ENCODE measurements around the gene TSR1.

- TF ChIP-seq CTCF (IDR thresholded peaks at IDR 0.05; ENCODE audit: insufficient read depth, low read depth, low read length), result no peak
- TF ChIP-seq EZH2 (IDR thresholded peaks at IDR 0.05; ENCODE audit: insufficient read depth, low read length), result no peak
These were observed at the start of gene TSR1 for GRCh38 chr17:2336215-2336851.
